ENCODE data around the gene EXOC7. TPM values are rescaled to one million over a fixed set of nuclear protein-coding genes. Genes with fewer than 3 reads are reported as not detected.

EXOC7 gene
- total RNA-seq, 2 donors from 2014 or later: 88.0 to 95.0 TPM

- H3K4me1 ChIP-seq: peaks cover 28% of the 10 kb centered on the region
- H3K9me3 ChIP-seq: no peaks in the 10 kb centered on the region
- no peak for TF ChIP-seq CTCF (IDR thresholded peaks at IDR 0.05)
- no peak within 1 kb of the TSS for H3K9ac ChIP-seq (ENCODE audit: low read depth in 2 of 2, low read length in 2 of 2)
- DNase-seq: no peak
- peaks cover 59% of the 10 kb centered on the region for H3K27me3 ChIP-seq
- H3K4me3 ChIP-seq: peak within 1 kb of the TSS; percentile 7
- intact Hi-C loops (cut with DNase I): loop anchor here (10.0 kb wide), 1 partner anchor 60 kb away; no protein-coding TSS in a partner anchor
- H3K36me3 ChIP-seq: no peaks in the 10 kb centered on the region
- H3K27ac ChIP-seq: no peak within 1 kb of the TSS
Measured at GRCh38 chr17:76074390-76075363, 28.9 kb downstream of the EXOC7 start, which contains the start of gene GALR2. Gene GALR2 (plus strand): TSS chr17:76074781. CDS start chr17:76074884, 103 bp downstream.

GRCh38 chr17:76072148-76072858 is 31.3 kb downstream of the EXOC7 start, which contains the start of gene SRP68:
Gene SRP68 (minus strand): TSS chr17:76072517. CDS start chr17:76072491, 26 bp downstream.
- Histone ChIP-seq H3K9ac (ENCODE audit: low read depth in 2 of 2, low read length in 2 of 2) (peak within 1 kb of the TSS; percentile 86 to 93), H3K36me3 (peaks cover under 1% of the 10 kb centered on the region), H3K27ac (peak within 1 kb of the TSS; percentile 29), H3K4me1 (peaks cover 27% of the 10 kb centered on the region), H3K4me3 (peak within 1 kb of the TSS; percentile 74), H3K27me3 (peaks cover 40% of the 10 kb centered on the region), H3K9me3 (no peaks in the 10 kb centered on the region)
- DNase-seq: peak; percentile 95
- intact Hi-C loops (cut with DNase I): loop anchor here (10.0 kb wide), 1 partner anchor 58 kb away; no protein-coding TSS in a partner anchor
- no peak for TF ChIP-seq CTCF (IDR thresholded peaks at IDR 0.05)

DNA sequence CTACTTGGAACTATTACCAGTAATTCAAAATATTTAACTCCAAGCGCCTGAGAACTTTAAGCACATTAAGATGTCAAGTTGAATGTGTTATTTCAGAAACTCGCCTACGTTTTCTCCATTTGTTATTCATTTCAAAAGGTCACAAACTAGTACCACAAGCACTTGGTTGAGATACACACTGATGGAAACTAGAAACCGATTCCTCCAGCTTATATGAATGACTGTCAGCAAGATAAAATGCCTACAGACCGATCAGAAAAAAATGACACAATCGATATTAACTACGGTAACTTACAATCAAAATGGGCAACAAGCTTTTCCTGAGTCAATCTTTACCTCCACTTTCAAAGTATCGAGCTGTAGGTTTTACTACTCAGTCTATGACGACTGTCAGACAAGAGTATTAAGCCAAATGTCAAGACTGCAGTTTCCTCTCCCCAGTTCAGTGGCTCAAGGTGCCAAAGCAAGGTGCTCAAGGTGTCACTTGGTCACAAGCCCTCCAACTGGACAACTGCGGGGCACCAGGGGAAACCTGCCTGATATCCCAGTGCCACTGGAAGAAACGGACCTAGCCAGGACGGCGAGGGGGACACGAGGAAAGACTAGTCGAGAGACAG is 31.9 kb downstream of the EXOC7 start:
- peak; percentile 41 for DNase-seq
- H3K36me3 ChIP-seq: peaks cover 6% of the 10 kb centered on the region
- H3K9me3 ChIP-seq: no peaks in the 10 kb centered on the region
- peak overlapping the region; percentile 86 to 89 for H3K9ac ChIP-seq (ENCODE audit: low read depth in 2 of 2, low read length in 2 of 2)
- H3K4me3 ChIP-seq: peak overlapping the region; percentile 74
- intact Hi-C loops (cut with DNase I): loop anchor here (10.0 kb wide), 1 partner anchor 57 kb away; no protein-coding TSS in a partner anchor
- no peak for TF ChIP-seq CTCF (IDR thresholded peaks at IDR 0.05)
- H3K27ac ChIP-seq: peak overlapping the region; percentile 29
- H3K27me3 ChIP-seq: peaks cover 33% of the 10 kb centered on the region
- H3K4me1 ChIP-seq: peaks cover 22% of the 10 kb centered on the region

- H3K27me3 ChIP-seq: no peaks in the 10 kb centered on the region
- no peaks in the 10 kb centered on the region for H3K9me3 ChIP-seq
- peaks cover 33% of the 10 kb centered on the region for H3K36me3 ChIP-seq
- H3K4me3 ChIP-seq: no peak overlapping the region
- H3K9ac ChIP-seq (ENCODE audit: low read depth in 2 of 2, low read length in 2 of 2): no peak overlapping the region
- DNase-seq: peak; percentile 45
- no peak overlapping the region for H3K27ac ChIP-seq
- H3K4me1 ChIP-seq: no peaks in the 10 kb centered on the region
- no peak for TF ChIP-seq CTCF (IDR thresholded peaks at IDR 0.05)
- intact Hi-C loops (cut with DNase I): no loop called here
Measured at GRCh38 chr17:76065775-76066174, 37.8 kb downstream of the EXOC7 start.
